Astrocyte (in vitro differentiated cells and primary cell): ENCODE results near the gene SERPINB5. TPM values are rescaled to one million over a fixed set of nuclear protein-coding genes. Genes with fewer than 3 reads are reported as not detected.

Experiments
- DNase-seq: peaks from one replicate; pipeline ENCODE4 v3.0.0-alpha.2; 2010; ENCODE audit warnings: low read depth
- FAIRE-seq: peaks from 2 replicates; lab custom pipeline; 2011; peaks lifted over from hg19 to GRCh38; lab: Jason Lieb, UNC
- H2AFZ ChIP-seq: 2 replicates; pipeline ENCODE4 v1.6.0; 2012; ENCODE audit warnings: low read depth, low read length, inconsistent platforms
- H3K27ac ChIP-seq: 2 replicates; pipeline ENCODE4 v1.5.1; 2011; ENCODE audit warnings: low read depth, low read length, inconsistent platforms
- H3K27me3 ChIP-seq: 2 replicates; pipeline ENCODE4 v1.6.0; 2011; ENCODE audit warnings: low read length, inconsistent platforms; ENCODE audit not compliant: insufficient read depth
- H3K36me3 ChIP-seq: 2 replicates; pipeline ENCODE4 v1.5.1; 2011; ENCODE audit warnings: low read length, inconsistent platforms; ENCODE audit not compliant: insufficient read depth
- H3K4me1 ChIP-seq: 2 replicates; pipeline ENCODE4 v1.5.1; 2011; ENCODE audit warnings: low read length, inconsistent platforms; ENCODE audit not compliant: insufficient read depth
- H3K4me2 ChIP-seq: 2 replicates; pipeline ENCODE4 v1.6.0; 2012; ENCODE audit warnings: low read length, inconsistent platforms
- H3K4me3 ChIP-seq: 2 replicates; pipeline ENCODE4 v1.5.1; 2011; ENCODE audit warnings: low read depth, mild to moderate bottlenecking, low read length, inconsistent platforms; ENCODE audit not compliant: insufficient read depth
- H3K79me2 ChIP-seq: 2 replicates; pipeline ENCODE4 v1.6.0; 2012; ENCODE audit warnings: mild to moderate bottlenecking, low read length, inconsistent platforms; ENCODE audit not compliant: insufficient read depth
- H3K9ac ChIP-seq: 2 replicates; pipeline ENCODE4 v1.6.0; 2012; ENCODE audit warnings: mild to moderate bottlenecking, low read length, inconsistent platforms
- H3K9me3 ChIP-seq: 2 replicates; pipeline ENCODE4 v1.5.1; 2012; ENCODE audit warnings: low read depth, mild to moderate bottlenecking, low read length, inconsistent platforms; ENCODE audit not compliant: insufficient read depth
- H4K20me1 ChIP-seq: 2 replicates; pipeline ENCODE4 v1.6.0; 2012; ENCODE audit warnings: low read length, inconsistent platforms; ENCODE audit not compliant: insufficient read depth
- H3K27ac Mint-ChIP-seq: one replicate; pipeline ENCODE4 v1.8.0; 2021; ENCODE audit warnings: mild to moderate bottlenecking, mixed read lengths; ENCODE audit not compliant: unreplicated experiment
- H3K27me3 Mint-ChIP-seq: one replicate; pipeline ENCODE4 v1.8.0; 2021; ENCODE audit warnings: low read depth, mixed read lengths; ENCODE audit not compliant: unreplicated experiment
- H3K36me3 Mint-ChIP-seq: one replicate; pipeline ENCODE4 v1.8.0; 2021; ENCODE audit warnings: low read depth, mixed read lengths; ENCODE audit not compliant: unreplicated experiment
- H3K4me1 Mint-ChIP-seq: one replicate; pipeline ENCODE4 v1.8.0; 2021; ENCODE audit warnings: low read depth, mixed read lengths; ENCODE audit not compliant: unreplicated experiment
- H3K4me3 Mint-ChIP-seq: one replicate; pipeline ENCODE4 v1.8.0; 2021; ENCODE audit warnings: mild to moderate bottlenecking, moderate library complexity, mixed read lengths; ENCODE audit not compliant: unreplicated experiment
- H3K9me3 Mint-ChIP-seq: one replicate; pipeline ENCODE4 v1.8.0; 2021; ENCODE audit warnings: mild to moderate bottlenecking, mixed read lengths; ENCODE audit not compliant: unreplicated experiment
- CTCF ChIP-seq: IDR thresholded peaks from 2 replicates; pipeline ENCODE4 v1.5.1; 2011; ENCODE audit warnings: low read depth, mild to moderate bottlenecking, inconsistent platforms, low read length, moderate library complexity; ENCODE audit not compliant: insufficient read depth
- EZH2 ChIP-seq: IDR thresholded peaks from 2 replicates; pipeline ENCODE4 v1.6.1; 2012; ENCODE audit warnings: mild to moderate bottlenecking, low read length, inconsistent platforms; ENCODE audit not compliant: insufficient read depth
- total RNA-seq: library from RNA; stranded (reverse); gene quantifications from 2 replicates; pipeline ENCODE4 v1.2.1, GENCODE V29; 2021

SERPINB5 gene
- total RNA-seq, 1 donor from 2014 or later: not detected

- Mint-ChIP-seq H3K9me3 (no peaks in the 10 kb centered on the region), H3K36me3 (no peaks in the 10 kb centered on the region), H3K27ac (no peak overlapping the region), H3K4me1 (peaks cover 21% of the 10 kb centered on the region), H3K4me3 (no peak overlapping the region), H3K27me3 (no peaks in the 10 kb centered on the region)
- Histone ChIP-seq H3K27ac (no peak overlapping the region), H4K20me1 (no peaks in the 10 kb centered on the region), H3K4me2 (no peak overlapping the region), H3K9me3 (no peaks in the 10 kb centered on the region), H3K79me2 (no peaks in the 10 kb centered on the region), H3K4me3 (no peak overlapping the region), H3K9ac (no peak overlapping the region), H2AFZ (no peak overlapping the region), H3K4me1 (no peaks in the 10 kb centered on the region), H3K27me3 (no peaks in the 10 kb centered on the region), H3K36me3 (no peaks in the 10 kb centered on the region)
- no peak for FAIRE-seq
- TF ChIP-seq EZH2 (no peak), CTCF (no peak)
- no peak for DNase-seq
Observed at GRCh38 chr18:63550068-63550467, 73.3 kb downstream of the SERPINB5 start.

- Histone ChIP-seq H3K4me1 (no peaks in the 10 kb centered on the region), H3K4me2 (no peak overlapping the region), H2AFZ (no peak overlapping the region), H3K27ac (no peak overlapping the region), H3K79me2 (no peaks in the 10 kb centered on the region), H4K20me1 (no peaks in the 10 kb centered on the region), H3K9me3 (no peaks in the 10 kb centered on the region), H3K9ac (no peak overlapping the region), H3K27me3 (no peaks in the 10 kb centered on the region), H3K4me3 (no peak overlapping the region), H3K36me3 (no peaks in the 10 kb centered on the region)
- Mint-ChIP-seq H3K27ac (no peak overlapping the region), H3K4me1 (peaks cover 21% of the 10 kb centered on the region), H3K36me3 (no peaks in the 10 kb centered on the region), H3K9me3 (no peaks in the 10 kb centered on the region), H3K27me3 (no peaks in the 10 kb centered on the region), H3K4me3 (no peak overlapping the region)
- TF ChIP-seq EZH2: no peak
- no peak for DNase-seq
- no peak for FAIRE-seq
Observed at GRCh38 chr18:63551769-63552168, 75.0 kb downstream of the SERPINB5 start.

- Mint-ChIP-seq H3K36me3 (no peaks in the 10 kb centered on the region), H3K27ac (peak overlapping the region; percentile 77), H3K27me3 (no peaks in the 10 kb centered on the region), H3K4me1 (peaks cover 21% of the 10 kb centered on the region), H3K4me3 (no peak overlapping the region), H3K9me3 (no peaks in the 10 kb centered on the region)
- no peak overlapping the region for H3K27ac ChIP-seq
- no peaks in the 10 kb centered on the region for H3K36me3 ChIP-seq
- no peaks in the 10 kb centered on the region for H4K20me1 ChIP-seq
- H3K79me2 ChIP-seq: no peaks in the 10 kb centered on the region
- DNase-seq (no peak), FAIRE-seq (peak; percentile 58)
- H2AFZ ChIP-seq: no peak overlapping the region
- peak overlapping the region; percentile 18 for H3K4me2 ChIP-seq
- H3K4me1 ChIP-seq: no peaks in the 10 kb centered on the region
- H3K9me3 ChIP-seq: no peaks in the 10 kb centered on the region
- H3K4me3 ChIP-seq: no peak overlapping the region
- H3K27me3 ChIP-seq: no peaks in the 10 kb centered on the region
- TF ChIP-seq EZH2 (no peak), CTCF (no peak)
- H3K9ac ChIP-seq: no peak overlapping the region
Observed at GRCh38 chr18:63552581-63552980, 75.8 kb downstream of the SERPINB5 start.
